HTERT RPE-1 (cell line): ENCODE results near the gene KCNAB2.

Experiments used
- in situ Hi-C: fragments of 300-500 bp; cut with MboI; formaldehyde crosslinking; loops from 4 replicates; pipeline ENCODE4 v1.14.3; 2020; ENCODE audit warnings: low sequenced_read_pairs

KCNAB2 gene

GRCh38 chr1:6094801-6095505 lies 49.3 kb downstream of the KCNAB2 start:
- in situ Hi-C loops = no loop called here

- in situ Hi-C loops = no loop called here
Observed at GRCh38 chr1:6095511-6096242, 50.0 kb downstream of the KCNAB2 start.

- in situ Hi-C loops = no loop called here
Observed at GRCh38 chr1:6096243-6097116, 50.8 kb downstream of the KCNAB2 start.

- in situ Hi-C loops = no loop called here
Observed at GRCh38 chr1:6097117-6097595, 51.5 kb downstream of the KCNAB2 start.

- in situ Hi-C loops = no loop called here
Observed at GRCh38 chr1:6097824-6098223, 52.1 kb downstream of the KCNAB2 start.

DNA sequence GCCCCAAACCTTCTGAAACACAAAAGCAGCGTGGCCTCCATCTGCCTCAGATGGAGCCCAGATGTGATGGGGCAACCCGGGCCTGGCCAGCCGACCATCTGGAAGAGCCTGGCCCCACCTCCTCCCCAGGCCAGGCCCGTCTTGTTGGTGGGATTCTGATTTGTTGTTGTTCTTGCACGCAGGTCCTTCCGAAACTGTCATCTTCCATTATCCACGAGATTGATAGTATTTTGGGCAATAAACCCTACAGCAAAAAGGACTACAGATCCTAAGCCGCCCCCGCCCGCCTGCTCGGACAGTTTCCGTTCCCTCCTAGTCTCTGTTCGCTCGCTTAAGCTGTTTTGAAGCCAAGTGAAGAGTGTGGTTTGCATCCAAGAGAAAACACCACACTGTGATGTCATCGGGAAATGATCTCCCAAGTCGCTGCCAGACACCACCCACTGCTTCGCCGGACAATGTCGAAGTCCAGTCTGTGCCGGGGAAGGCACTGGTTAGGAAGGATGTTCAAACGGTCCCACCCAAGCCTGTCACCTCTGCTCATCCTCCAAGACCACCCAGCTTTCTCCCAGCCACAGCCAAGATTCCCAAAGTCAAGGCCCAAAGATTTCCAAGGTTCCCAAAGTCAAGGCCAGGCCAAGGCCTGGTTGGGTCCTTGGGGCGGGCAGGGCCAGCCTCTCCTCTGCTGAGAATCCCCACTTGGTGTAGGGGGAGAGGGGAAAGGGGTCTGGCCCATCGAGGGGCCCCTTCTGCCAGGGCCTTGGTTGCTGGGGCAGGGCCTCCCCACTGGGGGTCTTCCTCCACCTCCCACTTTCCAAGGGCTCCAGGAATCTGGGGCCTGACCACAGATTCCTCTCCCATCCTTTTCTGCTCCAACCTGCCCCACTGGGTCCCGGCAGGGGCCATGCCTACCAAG lies 52.9 kb downstream of the KCNAB2 start:
- in situ Hi-C loops = no loop called here

DNA sequence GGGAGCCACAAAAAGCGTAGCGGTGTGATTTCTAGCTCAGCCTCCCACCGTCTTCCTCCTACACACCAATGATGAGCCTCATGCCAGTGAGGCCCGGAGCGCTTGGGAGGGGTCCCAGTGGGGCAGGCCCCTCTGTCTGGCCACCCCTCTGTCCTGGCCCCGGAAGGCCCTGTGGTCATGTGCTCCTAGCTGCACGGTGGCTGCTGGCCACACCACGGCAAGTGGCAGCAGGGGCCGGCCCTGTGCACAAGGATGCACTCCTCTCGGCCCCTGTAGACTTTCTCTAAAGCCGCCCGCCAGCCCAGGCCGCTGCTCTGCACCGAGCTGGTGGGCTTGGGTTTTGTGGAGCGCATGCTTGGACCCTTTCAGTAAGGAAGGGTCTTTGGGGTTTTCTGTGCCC lies 53.6 kb downstream of the KCNAB2 start:
- in situ Hi-C loops = no loop called here

- in situ Hi-C loops = no loop called here
Observed at GRCh38 chr1:6099787-6100765, 54.4 kb downstream of the KCNAB2 start.

DNA sequence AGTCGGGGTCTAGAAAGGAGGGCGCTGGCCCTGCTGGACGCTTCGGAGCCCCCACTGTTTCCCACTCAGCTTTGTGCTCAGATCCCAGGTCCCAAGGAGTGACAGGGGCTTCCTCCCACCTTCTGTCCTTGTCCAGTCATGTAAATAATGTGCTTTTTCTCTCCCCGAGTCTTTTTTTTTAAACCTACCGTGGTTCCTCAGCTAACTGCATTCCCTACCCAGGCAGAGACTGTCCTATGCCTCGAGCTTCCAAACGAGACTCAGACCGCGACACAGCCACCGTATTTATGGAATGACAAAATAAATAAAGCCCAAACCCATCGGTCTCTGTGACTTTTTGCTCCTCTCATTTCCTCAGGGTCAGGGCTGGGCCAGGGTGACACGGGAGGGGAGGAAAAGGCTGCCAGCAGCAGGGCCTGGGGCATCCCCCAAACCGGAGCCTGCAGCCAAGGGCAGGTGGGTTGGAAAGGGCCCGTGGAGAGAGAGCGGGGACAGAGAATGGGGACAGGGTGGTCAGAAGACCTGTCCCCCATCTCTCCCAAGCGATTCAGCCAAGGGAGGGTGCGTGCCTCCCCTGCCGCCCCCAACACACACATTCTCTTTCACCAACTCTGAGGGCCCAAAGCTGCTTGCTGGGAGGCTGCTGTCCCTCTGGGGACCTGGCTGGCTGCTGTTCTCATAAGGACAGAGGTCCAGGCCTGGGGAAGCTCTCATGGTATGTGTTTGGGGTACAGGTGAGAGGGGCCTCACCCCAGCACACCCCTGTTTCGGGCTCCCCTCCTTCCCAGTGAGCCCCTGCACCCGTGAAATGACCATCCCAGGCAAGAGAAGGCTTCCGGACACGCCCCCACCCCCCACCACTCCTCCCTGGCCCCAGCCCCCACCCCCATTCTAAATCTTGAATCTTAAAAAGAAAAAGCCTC lies 55.4 kb downstream of the KCNAB2 start:
- in situ Hi-C loops = no loop called here

GRCh38 chr1:6101826-6102531 lies 56.3 kb downstream of the KCNAB2 start:
- in situ Hi-C loops = no loop called here

DNA sequence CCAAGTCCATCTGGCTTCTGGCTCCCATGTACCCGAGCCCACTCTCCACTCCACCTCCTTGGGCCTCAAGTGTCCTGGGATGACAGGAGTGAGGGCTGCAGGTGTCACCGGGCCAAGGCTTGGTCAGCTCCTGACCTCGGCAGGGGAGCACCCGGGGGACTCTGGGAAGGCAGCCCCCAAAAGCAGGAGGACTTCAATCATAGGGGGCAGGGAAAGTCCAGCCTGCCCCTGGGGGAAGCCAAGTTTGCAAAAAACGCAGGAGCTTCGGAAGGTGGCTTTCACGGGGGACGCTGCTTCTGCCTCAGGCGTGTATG lies 56.8 kb downstream of the KCNAB2 start:
- in situ Hi-C loops = no loop called here

DNA sequence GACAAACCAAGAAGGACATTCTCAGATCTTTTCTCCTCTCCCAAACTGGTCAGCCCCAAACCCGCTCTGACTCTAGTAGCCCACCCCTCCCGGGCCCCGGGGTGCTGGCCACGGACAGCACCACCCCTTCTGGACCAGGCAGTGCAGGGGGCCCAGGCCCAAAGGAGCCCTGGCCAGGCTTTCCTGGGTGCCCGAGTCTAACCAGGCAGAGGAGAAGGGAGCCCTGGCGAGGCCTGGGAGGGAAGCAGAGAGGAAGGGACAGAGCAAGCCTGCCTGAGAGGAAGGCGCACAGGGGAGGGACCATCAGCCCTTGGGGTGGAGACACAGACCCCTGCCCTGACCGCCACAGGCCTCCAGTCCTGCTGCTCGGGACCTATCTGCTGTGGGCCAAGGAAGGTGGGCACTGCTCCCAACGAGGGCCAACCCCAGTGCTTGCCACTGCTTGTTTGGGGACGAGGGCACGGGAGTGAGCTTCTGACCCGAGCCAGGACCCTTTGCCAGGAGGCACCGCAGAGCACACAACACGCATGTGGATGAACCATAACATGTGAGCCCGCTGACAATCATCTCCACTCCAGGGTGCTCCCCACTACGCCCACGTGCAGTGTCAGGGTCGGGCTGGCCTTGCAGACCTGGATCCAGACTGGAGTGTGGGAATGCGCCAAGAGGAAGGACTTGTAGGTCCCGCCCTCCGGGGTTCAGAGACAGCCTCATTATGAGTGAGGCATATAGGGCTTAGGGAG lies 57.6 kb downstream of the KCNAB2 start:
- in situ Hi-C loops = no loop called here

DNA sequence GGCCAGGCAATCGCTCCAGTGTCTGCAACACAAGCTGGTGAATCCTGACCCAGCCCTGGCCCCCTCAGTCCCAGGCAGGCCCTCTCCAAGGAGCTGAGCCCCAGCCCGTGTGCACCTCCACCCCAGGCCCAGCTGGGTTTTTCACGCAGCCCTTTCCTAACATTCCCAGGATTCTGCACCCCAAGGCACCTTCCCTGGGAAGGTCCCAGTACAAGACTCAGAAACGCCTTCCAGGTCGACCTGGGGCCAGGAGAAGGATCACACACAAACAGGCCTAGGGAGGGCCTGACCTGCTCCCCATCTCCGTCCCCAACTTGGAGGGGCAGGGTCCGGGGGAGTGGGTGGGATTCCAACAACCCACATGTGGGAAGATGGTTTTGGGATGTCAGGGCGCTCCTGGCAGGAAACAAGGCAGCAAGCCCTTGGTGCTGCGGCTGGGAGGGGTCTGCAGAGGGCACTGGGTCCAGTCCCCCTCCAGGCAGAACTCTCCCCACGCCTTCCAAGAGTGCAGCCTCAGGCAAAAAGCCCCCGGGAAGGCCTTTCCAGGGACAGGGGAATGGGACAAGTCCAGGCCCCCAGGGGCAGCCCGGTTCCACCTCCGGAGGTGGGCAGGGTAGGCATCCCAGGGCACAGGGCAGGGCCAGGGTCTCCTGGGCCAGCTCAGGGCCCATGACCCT lies 58.3 kb downstream of the KCNAB2 start:
- in situ Hi-C loops = no loop called here

GRCh38 chr1:6104631-6105030 lies 58.9 kb downstream of the KCNAB2 start:
- in situ Hi-C loops = no loop called here

GRCh38 chr1:6105218-6105679 lies 59.6 kb downstream of the KCNAB2 start:
- in situ Hi-C loops = no loop called here

DNA sequence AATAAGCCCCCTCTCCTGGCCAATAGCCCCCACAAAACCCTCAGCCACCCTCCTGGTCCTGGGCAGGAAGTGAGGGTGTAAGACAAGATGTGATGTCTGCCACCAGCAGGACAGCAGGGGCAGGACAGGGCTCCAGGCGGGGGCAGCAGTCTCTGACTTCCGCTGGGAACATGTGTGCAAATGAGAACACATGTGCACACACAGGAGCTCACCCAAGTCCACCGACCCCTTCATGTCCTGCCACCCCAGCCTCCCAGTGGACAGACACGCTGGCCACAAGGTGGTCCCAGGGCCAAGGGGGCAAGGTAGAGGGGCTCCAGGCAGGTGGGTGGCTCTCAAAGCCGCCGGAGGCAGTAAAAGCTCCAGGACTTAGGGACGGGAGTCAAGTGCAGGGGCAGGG lies 60.1 kb downstream of the KCNAB2 start:
- in situ Hi-C loops = no loop called here
